HG03378 (cell line): ENCODE data around the gene ADAM15.

ENCODE experiments used
- ATAC-seq: cut with Tn5 transposase; IDR thresholded peaks from one replicate; pipeline ENCODE4 v1.9.1; 2021; ENCODE audit warnings: mild to moderate bottlenecking, moderate library complexity; ENCODE audit not compliant: unreplicated experiment

Gene ADAM15

DNA sequence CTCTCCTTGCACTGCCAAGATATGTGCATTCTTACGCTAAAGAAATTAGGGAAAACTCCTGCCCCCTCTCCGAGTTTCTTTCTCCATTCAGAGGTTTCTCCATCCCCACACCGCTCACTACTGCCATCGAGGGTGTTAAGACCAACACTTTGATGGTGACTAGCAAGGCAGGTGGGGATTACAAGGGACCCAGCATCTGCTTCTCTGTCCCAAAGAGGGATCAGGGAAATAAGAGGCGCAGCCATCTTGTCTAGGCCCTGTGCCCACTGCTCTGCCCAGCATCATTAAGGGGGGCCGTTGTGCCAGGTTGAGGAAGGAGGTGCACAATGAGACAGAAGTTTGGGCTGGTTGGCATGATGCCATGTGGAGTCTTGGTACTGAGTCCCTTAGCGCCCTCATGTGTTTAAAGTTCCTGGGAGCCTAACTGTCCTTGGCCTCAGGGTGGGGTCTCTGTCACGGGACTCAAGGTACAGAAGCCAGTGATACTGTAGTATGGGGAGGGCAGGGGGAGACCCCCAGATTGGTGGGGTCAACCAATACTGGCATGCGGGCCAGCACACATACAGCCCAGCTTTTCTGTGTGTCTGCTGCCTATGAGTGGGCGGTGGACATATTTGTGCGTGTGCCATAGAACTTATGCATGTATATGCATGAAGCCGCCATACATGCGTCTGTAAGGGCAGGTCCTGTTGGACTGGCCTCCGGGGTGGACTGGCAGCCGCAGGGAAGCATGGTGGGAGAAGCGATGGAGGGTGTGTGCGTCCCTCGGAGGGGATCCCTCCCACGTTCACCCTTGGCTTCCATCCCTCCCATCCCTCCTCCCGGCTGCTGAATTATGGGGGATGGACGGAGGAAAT lies 33.0 kb downstream of the ADAM15 start:
- ATAC-seq, result no peak

DNA sequence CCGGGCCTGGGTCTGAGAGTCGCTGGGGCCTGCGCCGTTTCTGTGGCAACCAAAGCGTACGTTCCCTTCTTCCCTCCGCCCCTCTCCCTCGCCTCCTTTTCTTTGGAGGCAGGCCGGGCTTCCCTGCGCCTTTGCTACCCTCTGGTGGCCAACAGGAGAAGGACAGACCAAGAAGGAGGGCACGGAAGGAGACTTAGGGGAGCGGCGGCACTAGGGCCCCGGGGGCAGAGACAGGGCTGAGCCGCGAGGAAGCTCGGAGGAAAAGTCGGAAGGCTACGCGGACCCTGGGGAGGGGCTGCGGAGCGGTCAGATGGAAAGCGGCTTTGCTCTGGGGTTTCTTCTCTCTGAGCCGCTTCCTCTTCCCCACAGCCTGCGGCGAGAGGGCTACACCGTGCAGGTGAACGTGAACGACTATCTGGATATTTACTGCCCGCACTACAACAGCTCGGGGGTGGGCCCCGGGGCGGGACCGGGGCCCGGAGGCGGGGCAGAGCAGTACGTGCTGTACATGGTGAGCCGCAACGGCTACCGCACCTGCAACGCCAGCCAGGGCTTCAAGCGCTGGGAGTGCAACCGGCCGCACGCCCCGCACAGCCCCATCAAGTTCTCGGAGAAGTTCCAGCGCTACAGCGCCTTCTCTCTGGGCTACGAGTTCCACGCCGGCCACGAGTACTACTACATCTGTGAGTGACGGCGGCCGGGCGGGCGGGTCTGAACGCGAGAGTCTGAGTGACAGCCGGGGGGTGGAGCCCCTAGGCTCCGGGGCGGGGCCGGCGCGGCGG lies 33.8 kb downstream of the ADAM15 start:
- ATAC-seq, result peak; percentile 64

DNA sequence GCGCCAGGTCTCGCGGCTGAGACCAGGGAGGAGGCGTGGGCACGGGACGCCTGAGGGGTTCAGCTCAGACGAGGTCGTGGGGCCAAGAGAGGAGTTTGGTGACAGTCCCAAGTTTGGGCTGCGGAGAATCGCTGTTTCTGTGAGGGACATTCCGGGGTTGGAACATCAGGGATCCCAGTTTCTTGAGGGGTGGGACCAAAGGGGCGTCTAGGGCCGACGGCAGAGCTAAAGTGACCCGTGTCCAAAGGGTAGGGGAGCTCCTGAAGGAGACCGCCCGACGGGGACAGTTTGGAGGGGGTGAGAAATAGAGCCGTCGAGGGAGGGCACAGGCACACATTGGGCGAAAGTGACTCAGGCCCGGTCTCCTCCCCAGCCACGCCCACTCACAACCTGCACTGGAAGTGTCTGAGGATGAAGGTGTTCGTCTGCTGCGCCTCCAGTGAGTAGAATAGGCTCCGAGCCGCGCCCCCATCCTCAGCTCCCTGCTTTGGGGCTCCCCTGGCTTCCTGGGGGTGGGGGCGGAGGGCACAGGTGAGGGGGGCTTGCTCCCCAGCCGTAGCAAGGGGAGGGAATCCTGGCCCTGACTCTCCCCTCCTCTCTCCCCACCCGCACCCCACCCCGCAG lies 34.5 kb downstream of the ADAM15 start:
- ATAC-seq, result no peak

DNA sequence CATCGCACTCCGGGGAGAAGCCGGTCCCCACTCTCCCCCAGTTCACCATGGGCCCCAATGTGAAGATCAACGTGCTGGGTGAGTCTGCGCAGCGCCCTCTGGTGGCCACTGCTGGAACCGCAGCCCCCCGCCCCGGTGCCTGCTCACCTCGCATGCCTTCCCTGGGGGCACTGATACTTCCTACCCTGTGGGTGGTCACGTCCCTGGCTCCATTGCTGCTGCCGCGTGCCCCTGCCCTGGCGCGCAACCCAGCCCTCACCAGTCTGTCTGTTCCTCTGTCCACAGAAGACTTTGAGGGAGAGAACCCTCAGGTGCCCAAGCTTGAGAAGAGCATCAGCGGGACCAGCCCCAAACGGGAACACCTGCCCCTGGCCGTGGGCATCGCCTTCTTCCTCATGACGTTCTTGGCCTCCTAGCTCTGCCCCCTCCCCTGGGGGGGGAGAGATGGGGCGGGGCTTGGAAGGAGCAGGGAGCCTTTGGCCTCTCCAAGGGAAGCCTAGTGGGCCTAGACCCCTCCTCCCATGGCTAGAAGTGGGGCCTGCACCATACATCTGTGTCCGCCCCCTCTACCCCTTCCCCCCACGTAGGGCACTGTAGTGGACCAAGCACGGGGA lies 35.1 kb downstream of the ADAM15 start:
- ATAC-seq, result no peak

DNA sequence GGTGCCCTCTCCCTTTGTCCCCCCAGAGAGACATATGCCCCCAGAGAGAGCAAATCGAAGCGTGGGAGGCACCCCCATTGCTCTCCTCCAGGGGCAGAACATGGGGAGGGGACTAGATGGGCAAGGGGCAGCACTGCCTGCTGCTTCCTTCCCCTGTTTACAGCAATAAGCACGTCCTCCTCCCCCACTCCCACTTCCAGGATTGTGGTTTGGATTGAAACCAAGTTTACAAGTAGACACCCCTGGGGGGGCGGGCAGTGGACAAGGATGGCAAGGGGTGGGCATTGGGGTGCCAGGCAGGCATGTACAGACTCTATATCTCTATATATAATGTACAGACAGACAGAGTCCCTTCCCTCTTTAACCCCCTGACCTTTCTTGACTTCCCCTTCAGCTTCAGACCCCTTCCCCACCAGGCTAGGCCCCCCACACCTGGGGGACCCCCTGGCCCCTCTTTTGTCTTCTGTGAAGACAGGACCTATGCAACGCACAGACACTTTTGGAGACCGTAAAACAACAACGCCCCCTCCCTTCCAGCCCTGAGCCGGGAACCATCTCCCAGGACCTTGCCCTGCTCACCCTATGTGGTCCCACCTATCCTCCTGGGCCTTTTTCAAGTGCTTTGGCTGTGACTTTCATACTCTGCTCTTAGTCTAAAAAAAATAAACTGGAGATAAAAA lies 35.9 kb downstream of the ADAM15 start:
- ATAC-seq, result no peak

DNA sequence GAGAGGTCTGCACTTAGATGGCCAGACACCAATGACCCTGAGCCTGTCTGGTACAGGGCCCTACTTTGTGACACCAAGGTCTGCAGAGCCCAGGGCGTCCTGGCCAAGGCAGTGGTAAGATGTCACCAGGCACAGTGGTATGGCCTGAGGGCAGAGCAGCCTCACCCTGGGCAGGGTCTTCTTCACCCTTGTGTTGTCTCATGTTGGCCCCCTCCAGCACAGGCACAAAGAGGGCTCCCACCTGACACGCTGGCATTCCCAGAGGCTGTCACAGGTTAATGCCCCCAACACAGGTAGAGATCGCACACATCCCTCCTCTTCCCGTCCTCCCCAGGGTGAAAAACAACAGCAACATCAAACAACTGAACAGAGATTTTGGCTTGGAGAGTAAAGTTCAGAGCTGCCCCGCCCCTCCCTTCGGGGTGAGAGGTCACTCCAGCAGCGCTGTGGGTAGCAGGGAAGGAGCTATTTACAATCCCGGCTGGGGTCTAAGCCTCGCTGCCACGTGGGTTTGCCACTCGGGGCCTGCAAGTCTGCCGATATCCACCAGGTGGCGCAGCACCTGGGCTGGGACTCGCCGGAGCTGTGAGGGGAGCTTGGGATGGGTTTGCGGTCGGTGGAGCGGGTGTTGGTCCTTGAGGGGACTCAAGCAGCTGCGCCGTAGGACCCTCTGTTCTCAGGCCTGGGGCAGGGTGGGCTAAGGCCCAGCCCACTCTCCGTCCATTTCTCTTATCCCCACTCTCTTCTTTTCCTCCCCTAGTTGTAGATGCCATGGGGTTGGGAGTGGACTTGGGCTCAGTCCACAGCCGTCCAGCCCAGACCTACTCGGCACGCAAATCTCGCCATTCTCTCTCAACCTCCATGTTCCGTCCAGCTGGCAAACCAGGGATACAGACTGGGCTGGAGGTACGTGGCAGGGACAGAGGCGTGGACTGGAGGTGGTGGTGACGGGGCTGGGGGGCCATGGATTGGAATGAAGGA lies 40.2 kb downstream of the ADAM15 start:
- ATAC-seq, result no peak

DNA sequence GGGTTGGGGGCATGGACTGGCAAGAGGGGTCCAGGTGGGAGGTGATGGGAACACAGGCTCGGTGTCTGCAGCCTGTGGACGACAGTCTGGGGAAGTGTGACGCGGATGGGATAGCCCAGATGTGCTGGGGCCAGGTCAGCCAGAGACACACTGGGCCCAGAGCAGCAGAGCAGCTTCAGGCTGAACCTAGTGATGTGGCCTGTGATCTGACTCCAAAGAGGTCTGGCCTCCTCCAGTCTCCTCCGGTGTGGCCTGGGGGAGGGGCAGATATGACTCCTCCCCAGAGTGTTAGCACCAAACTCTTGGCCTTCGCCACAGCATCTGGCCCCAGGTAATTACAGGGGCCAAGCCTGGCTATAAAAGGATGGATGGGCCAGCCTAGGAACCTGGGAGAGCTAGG lies 41.0 kb downstream of the ADAM15 start:
- no peak for ATAC-seq

DNA sequence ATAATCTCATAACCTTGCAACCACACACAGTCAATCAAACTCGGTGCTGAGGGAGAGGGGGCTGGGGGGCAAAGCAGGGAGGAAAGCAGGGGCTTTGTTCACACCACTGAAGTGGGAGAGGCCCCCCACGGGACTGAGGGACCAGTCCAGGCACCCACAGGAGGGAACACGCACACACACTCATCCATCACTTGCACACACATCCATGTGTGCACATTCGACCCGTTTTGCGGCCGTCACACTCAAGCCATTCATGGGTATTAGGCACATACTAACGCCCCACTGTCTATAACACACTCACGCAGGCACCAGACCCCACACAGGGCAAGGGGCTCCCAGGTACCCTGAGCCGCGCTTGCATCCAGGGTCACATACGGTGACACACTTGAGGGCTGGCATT lies 41.5 kb downstream of the ADAM15 start:
- ATAC-seq, result no peak

DNA sequence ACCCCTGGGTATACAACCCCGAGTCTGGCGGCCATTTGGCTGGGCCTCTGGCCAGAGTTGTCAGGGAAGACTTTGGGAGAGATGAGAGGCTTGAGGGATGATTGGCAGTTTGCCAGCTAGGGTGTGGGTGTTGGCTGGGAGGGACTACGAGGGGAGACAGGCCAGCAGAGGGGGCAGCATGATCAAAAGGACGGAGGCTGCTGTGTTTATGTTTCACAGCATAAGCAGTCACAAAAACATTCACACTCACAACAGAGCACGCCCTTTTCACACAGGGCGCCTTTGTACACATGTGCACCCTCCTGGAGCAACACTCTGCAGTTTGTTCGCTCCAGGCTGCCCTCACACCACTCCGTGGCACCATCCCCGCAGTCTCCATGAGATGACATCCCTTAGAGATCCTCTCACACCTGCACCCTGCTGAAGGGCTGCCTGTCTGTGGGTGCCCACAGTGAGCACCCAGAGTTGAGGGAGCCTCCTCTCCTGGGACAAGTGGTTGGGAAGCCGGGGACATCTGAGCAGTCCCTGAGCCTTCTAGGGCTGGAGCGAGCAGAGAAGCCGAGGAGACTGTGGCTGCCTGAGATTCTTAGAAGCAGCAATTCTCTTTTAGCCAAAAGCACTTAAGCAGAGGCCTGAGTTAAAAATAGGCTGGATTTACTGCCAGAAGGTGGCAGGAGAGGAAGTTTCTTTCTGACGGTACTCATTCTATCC lies 43.0 kb downstream of the ADAM15 start:
- ATAC-seq, result no peak

DNA sequence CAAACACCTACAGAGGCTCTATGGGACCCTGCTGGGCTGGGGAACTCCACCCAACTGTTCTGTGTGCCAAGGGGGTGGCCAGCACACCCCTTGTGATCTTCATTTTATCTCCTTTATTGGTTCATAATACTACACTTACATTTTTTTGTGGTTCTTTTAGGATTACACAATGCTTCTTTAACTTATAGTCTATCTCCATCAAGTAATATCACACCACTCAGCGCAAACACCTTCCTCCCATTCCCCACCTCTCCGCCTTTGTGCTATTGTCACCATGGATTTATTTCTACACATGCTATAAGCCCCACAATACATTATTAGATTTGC lies 43.5 kb downstream of the ADAM15 start:
- no peak for ATAC-seq

DNA sequence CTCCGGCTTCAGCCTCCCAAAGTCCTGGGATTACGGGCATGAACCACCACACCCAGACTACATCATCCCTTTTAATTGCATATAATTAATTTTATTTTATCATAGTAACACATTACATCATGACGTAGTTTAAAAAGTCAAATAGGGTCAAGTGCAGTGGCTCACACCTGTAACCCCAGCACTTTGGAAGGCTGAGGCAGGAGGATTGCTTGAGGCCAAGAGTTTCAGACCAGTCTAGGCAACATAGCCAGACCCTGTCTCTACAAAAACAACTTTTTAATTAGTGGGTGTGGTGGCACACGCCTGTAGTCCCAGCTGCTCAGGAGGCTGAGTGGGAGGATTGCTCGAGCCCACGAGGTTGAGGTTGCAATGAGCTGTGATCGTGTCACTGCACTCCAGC lies 48.2 kb downstream of the ADAM15 start:
- ATAC-seq, result no peak

DNA sequence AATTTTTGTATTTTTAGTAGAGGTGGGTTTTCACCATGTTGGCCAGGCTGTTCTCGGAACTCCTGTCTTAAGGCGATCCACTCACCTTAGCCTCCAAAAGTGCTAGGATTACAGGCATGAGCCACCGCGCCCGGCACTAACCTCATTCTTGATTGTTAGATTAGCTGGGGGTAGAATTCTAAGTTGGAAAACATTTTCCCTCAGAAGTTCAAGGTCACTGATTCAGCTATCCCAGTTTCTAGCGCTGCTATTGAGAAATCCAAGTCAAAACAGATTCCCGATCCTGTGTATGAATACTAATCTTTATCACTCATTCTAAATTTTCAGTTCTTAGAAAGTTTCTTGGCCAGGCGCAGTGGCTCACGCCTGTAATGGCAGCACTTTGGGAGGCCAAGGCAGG lies 52.2 kb downstream of the ADAM15 start:
- no peak for ATAC-seq

DNA sequence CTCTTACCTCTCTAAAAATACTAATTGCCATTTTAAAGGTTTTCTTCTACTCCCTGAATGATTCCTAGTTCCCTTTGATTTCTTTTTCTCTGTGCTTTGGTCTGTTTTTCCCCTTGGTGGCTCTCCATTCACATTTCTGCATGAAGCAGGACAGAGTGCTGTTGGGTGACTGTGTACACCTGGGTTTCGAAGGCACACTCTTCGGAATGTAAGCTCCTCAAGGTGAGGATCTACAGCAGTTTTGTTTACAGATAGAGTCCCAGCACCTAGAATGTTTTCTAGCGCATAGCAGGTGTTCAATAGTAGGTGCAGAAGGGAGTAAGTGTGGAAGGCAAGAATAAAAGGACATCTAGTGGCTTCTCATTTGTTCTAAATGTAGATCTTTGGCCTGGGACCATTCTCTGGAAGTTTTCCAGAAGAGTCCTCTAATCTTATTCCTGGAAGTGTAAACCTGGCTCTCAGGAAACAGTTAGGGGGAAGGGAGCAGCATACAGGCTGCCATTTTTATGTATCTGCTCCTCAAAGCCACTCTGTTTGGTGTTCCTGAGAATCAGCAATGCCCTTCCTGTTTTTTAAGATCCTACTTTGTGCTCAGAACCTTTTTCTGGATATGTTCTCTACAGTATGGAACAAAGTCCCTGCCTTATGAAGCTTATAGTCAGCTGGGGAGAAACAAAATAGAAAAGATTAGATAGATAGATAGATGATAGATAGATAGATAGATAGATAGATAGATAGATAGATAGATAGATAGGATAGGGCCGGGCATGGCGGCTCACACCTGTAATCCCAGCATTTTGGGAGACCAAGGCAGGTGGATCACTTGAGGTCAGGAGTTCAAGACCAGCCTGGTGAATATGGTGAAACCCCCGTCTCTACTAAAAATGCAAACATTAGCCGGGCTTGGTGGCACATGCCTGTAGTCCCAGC lies 53.8 kb downstream of the ADAM15 start:
- no peak for ATAC-seq

DNA sequence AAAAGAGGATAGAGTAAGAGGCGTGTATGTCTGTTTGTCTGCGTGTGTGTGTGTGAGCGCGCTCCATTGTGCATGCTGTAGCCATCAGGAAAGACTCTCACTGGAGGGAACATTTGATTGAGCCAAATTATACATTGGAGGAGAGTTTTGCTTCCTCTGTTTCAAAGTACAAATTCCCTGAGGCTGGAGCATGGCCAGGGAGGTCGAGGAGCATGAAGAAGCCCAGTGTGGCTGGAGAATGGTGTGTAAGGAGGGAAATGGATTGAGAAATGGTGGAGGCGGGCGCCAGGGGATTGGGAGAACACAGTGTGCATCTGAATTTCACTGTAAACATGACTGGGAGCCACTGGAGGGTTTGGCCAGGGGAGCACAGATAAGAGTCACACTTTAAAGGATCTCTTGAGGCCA lies 54.5 kb downstream of the ADAM15 start:
- ATAC-seq, result no peak

DNA sequence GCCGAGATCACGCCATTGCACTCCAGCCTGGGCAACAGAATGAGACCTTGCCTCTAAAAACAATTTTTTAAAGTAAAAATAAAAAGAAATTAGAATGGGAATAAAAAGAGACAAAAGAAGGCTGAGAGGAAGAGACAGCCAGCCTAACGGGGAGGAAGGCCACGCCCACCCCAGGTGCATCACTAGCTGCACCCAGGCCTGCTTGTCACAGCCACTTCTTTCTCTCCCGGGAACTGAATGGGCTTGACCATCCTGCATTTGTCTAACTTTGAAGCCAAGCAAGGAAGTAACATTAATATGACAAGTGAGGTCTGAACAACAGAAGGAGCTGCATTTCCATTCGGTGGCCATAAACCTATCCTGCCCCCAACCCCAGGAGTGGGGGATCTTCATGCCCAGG lies 55.7 kb downstream of the ADAM15 start:
- ATAC-seq, result no peak

DNA sequence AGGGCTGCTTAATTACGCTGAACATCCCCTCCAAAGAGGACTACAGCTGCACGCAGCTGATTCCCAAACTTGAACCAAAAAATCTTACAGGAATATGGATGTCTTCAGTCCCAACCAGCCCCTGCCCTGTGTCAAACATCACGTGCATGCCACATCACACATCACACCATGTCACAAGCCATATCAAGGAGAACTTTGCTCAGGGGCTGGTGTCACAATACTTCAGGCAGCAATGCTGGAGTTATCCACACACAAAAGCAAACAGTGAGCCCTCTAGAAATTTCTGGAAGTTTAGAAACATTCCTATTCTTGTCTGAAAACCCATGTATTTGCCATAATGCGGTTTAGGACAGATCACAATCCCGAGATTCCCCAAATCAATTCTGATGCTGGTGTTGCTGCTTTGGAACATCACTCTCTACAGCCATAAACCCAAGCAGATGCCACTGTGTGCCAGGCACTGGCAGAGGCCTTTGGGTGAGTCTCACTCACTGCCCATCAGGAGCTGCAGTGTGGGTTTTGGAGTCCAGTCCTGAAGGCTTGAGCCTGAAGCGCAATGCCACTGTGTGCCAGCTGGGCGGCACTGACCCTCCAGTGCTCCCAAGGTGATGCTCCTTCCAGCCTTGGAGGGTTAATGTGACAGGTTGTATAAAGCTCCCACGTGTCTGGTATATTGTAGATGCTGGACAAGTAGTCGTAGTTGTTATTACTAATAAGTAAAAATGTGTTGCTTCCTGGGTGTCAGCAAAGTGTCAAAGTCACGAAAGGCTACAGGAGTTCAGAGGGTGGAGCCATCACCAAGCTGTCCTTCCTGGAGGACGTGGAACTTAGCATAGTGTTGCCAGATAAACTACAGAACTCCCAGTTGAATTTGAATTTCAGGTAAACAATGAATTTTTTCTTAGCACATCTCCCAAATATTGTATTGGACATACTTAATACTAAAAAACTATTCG lies 56.5 kb downstream of the ADAM15 start:
- ATAC-seq, result no peak

DNA sequence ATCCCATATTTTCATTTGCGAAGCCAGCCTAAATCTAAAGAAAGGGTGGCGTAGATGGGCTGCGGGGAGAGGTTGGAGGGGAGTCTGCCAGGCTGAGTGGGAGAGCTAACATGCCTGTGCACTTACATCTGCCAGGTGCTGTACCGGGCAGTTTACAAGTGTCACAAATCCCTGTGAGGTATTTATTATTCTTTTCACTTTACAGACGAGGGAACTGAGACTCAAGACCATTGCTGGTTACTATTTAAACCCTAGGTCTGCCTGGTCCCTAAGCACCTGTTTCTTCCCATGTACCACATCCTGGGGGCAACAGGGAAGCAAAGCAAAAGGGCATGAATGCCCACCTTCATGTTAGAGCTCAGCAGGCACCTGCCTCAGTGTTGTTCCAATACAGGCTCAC lies 57.2 kb downstream of the ADAM15 start:
- no peak for ATAC-seq
